Esophagus squamous epithelium (tissue), 4 donors: Measurements from ENCODE around the gene IDUA.

Experiments used
- CTCF ChIP-seq, 6 experiments: fragments of 450-650 bp in 4 of 6; fragments of 200-600 bp in 2 of 6; sonication (generic) in 2 of 6; IDR thresholded peaks; one replicate each; pipeline ENCODE4 v1.5.1; 2016 to 2019; ENCODE audit warnings: antibody characterized with exemption in 6 of 6, mild to moderate bottlenecking in 4 of 6, moderate library complexity in 4 of 6
- POLR2A ChIP-seq, 4 donors: fragments of 450-650 bp; IDR thresholded peaks; one replicate each; pipeline ENCODE4 v1.6.1; 2017; ENCODE audit warnings: antibody characterized with exemption in 4 of 4, mild to moderate bottlenecking in 4 of 4, moderate library complexity in 3 of 4

GRCh38 chr4:996030-996996 lies 9.5 kb downstream of the IDUA start:
- TF ChIP-seq CTCF (IDR thresholded peaks at IDR 0.05) (no peak), POLR2A (IDR thresholded peaks at IDR 0.05) (no peak)
